Peyer's patch (tissue), 4 donors: ENCODE measurements around the gene ATP9B.

Experiments
- POLR2A ChIP-seq, 2 donors: fragments of 450-650 bp; IDR thresholded peaks; one replicate each; pipeline ENCODE4 v1.5.1; 2017; ENCODE audit warnings: antibody characterized with exemption in 2 of 2, mild to moderate bottlenecking in 2 of 2, moderate library complexity in 2 of 2
- TF ChIP-seq, protein P1 (sequence below), 6 experiments: fragments of 450-650 bp in 4 of 6; fragments of 200-600 bp in 2 of 6; sonication (generic) in 1 of 6; IDR thresholded peaks; one replicate each; pipeline ENCODE4 v1.5.1; 2017 to 2019; ENCODE audit warnings: antibody characterized with exemption in 6 of 6, mild to moderate bottlenecking in 3 of 6, moderate library complexity in 1 of 6

DNA sequence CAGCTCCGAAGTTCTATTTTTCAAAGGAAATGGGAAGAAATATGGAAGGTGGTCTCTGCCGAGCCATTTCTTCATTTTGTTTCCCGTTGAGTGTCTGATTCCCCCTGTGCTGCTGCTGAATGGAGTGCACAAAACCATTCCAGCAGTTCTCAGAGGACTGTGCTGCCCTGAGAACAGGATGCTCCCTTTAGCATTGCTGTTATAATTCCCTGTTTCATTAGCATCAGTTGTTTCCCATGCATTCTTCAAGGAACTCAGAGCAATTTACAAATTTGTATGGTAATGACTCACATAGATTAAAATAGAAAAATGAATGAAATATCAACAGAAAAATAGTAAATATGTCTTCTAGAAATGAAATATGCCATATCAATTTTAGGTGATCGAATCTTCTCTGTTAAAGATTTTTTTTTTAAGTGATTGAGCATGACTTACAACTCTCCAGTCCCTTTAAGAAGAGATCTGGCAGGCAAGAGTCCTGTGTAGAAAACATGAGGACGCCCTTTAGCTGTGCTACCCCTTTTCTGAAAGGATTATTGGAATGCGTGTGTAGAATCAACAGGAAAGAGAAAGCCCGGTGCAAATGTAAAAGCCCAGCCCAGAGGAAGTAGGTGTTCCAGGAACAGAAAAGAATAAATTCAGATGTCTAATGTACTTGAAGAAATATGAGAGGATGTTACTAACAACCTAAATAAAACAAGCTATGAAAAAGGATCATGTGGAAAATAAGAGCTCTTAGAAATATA is 118.5 kb downstream of the ATP9B start:
- TF ChIP-seq, protein P1, sequence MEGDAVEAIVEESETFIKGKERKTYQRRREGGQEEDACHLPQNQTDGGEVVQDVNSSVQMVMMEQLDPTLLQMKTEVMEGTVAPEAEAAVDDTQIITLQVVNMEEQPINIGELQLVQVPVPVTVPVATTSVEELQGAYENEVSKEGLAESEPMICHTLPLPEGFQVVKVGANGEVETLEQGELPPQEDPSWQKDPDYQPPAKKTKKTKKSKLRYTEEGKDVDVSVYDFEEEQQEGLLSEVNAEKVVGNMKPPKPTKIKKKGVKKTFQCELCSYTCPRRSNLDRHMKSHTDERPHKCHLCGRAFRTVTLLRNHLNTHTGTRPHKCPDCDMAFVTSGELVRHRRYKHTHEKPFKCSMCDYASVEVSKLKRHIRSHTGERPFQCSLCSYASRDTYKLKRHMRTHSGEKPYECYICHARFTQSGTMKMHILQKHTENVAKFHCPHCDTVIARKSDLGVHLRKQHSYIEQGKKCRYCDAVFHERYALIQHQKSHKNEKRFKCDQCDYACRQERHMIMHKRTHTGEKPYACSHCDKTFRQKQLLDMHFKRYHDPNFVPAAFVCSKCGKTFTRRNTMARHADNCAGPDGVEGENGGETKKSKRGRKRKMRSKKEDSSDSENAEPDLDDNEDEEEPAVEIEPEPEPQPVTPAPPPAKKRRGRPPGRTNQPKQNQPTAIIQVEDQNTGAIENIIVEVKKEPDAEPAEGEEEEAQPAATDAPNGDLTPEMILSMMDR (IDR thresholded peaks at IDR 0.05), result no peak
- no peak for TF ChIP-seq POLR2A (IDR thresholded peaks at IDR 0.05)
